Tibial nerve (tissue), 3 donors: Measurements from ENCODE around the gene ABHD17A.

Experiments used
- CTCF ChIP-seq, 5 experiments: fragments of 200-600 bp in 3 of 5; fragments of 450-650 bp in 2 of 5; sonication (generic) in 3 of 5; IDR thresholded peaks; one replicate each; pipeline ENCODE4 v1.5.1; 2016 to 2019; ENCODE audit warnings: antibody characterized with exemption in 5 of 5, mild to moderate bottlenecking in 3 of 5, moderate library complexity in 2 of 5
- POLR2A ChIP-seq, 2 donors: fragments of 450-650 bp; IDR thresholded peaks; one replicate each; pipeline ENCODE4 v1.6.1; 2017; ENCODE audit warnings: antibody characterized with exemption in 2 of 2, mild to moderate bottlenecking in 2 of 2, moderate library complexity in 2 of 2

GRCh38 chr19:1884719-1885334, 469 bp downstream of the ABHD17A start:
- TF ChIP-seq POLR2A (IDR thresholded peaks at IDR 0.05) = no peak
- no peak for TF ChIP-seq CTCF (IDR thresholded peaks at IDR 0.05)
